HUDEP-2 (cell line): ENCODE results near the gene NOTCH1.
A peak's percentile ranks its signal among the peaks of the same experiment; 100 is the strongest.

Experiments
- DNase-seq, 76 experiments: peaks; one replicate each; lab custom pipeline; 2025; ENCODE audit not compliant: unreplicated experiment in 76 of 76; lab: John Stamatoyannopoulos, UW

The NOTCH1 gene

DNA sequence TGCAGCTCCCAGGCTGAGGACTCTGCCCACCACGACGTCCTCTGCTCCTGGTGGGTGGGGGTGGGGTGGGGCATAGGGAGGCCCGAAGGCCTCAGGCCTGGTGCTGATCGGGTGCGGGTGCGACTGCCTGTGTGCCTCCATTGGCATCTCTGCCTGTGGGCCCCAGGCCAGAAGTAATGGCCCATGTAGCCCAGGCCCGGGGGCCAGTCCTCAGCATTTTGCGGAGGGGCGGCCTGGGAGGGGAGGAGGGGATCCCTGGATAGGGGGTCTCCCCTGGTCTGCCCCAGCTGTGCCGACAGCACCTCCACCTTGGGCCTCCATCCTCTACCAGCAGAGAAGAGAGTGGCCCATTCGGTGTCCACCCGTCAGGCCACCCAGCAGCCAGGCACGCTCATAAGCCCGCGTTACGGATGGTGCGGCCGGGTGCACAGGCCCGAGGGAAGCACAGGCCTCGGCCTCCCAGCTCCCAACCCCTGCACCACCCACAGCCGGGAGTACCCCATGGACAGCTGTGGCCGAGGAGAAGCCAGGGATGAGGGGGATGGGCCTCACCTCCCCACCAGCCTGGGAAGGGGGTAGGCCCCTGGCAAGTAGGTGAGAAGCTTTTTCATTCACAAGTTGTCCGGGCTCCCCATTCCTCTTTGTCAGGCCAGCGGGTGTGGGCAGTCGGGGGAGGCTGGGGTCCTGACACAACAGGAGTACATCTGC is 1.8 kb upstream of the NOTCH1 start:
- no peak for DNase-seq

DNA sequence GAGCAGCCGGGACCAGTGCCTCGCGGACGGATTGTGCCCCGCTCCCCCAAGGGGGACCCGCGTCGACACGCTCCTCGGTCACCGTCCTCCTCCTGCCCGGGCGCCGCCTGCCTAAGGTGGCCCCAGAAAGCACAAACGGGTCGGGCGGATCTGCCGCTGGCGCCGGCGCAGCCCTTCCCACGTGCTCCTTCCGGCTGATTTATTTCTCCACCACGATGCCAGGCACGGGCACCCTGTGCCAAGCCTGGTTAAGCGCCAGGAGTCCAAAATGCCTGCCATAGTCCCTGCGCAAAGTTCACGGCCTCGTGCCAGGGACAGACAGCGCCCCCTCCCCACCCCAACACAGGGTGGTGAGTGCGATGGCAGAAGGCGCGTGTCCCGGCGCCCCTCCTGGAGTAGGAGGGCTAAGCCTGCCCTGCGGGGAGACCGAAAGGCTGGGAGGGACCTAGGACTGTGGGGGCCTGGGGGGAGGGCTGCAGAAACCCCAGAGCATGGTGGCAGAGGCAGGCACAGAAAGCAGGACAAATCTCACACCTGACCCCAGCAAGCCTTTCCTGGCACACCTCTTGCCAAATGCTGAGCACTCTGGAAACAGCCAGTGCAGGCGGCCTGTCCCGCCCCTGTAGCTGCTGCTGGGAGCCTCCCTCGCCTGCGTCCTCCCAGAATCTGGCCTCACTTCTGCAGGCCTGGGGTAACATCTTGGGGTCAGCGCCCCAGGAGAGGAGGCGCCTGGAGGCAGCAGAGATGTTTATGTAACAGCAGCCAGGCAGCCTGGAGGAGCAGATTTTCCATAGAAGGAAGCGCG is 1.1 kb upstream of the NOTCH1 start:
- DNase-seq = no peak

DNA sequence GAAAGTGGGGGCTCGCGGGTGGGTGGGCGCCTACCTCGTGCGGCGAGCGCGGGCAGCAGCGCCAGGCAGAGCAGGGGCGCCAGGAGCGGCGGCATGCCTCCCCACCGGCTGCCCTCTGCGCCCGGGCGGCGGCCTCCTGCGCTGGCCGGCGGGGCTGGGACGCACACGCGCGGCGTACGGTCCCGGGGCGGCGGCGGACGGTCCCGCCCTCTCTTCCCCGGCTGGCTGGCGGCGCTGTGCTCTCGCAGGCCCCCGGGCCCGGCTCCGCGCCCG is 220 bp downstream of the NOTCH1 start:
- no peak for DNase-seq

DNA sequence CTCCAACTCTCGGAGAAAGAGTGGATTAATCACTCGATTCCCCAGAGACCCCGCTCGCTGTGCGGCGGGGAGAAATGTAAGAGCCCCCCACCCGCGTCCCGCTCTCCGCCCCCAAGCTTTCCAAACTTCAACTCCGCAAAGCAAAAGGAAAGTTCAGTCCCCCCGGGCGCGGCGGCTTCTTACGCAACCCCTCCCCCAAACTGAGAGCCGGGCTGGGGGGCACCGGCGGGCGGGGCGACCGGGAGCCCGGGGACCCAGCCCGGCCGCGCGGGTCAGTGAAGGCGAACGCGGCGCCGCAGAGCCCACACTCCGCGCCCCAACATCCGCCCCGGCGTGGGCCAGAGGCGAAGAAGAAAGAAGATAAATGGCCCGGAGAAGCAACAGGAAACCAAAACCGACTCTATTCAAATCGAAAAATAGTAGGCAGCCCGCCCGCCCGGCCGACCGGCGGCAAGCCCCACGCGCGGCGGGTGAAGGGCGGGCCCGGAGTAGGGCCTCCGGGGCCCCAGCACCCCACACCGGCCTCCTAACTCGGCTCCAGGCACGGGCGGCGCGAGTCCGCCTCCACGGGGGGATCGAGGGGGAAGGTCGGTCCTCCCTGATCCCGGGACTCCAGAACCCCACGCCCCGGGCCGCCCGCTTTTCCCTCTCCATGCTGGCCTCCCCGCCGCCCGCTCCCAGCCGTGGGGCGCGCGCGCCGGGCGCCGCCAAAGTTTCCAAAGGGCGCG is 720 bp downstream of the NOTCH1 start:
- DNase-seq = no peak

DNA sequence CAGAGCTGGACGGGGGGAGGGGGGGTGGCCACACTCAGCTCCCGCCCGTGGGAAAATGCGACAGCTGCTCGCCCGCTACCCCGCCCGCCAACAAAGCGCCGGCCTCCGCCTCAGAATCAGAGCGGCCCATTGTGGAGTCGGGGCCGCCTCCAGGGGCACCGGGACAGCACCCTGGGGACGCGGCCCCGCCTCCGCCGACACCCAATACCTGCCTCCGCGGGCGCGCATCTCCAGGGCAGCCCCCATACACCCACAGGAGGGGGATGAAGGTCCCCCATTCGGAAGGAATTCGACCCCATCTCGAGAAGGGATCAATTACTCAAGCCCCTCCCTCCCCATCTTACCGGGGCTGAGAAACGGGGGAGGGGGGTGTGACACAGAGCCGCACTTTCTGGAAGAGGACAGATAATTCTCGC is 1.3 kb downstream of the NOTCH1 start:
- no peak for DNase-seq

DNA sequence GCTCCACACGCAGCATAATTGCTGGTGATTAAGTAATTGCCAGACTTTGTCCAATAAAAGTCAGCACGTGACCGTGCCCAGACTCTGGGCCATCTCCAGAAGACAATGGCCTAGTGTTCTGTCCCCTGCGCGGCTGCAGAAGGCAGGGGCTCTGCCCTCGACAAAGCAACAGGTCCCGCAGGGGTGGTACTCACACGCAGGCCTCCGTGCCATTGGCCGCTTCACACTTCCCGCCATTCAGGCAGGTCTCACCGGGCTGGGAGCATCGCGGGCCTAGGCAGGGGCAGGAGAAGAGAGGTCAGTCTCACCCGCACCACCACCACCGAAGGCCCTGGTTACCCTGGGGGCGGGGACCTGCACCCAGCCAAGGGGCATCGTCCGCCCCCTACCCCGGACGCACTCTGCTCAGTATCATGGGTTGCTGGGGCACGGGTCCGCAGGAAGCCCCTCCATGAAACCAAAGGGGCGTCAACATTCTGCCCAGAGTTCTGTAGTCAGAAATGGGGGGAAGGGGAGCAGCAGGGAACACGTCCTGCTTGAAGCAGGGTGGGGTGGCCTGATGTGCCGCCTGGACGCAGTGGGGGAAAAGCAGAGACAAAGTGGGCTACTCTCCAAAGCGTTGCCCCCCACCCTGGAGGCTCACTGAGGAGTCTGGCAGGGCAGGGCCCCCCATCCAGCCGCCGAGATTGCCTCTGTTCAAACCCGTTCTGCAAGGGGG is 1.9 kb downstream of the NOTCH1 start:
- DNase-seq = no peak

DNA sequence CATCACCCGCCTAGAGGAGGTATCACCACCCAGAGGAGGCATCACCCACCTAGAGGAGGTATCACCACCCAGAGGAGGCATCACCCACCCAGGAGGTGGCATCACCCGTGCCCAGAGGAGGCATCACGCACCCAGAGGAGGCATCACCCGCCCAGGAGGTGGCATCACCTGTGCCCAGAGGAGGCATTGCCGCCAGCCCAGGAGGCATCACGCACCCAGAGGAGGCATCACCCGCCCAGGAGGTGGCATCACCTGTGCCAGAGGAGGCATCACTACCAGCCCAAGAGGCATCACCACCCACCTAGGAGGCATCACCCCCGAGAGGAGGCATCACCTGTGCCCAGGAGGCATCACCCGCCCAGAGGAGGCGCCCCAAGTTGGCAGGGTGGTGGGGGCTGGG is 2.6 kb downstream of the NOTCH1 start:
- DNase-seq = no peak

DNA sequence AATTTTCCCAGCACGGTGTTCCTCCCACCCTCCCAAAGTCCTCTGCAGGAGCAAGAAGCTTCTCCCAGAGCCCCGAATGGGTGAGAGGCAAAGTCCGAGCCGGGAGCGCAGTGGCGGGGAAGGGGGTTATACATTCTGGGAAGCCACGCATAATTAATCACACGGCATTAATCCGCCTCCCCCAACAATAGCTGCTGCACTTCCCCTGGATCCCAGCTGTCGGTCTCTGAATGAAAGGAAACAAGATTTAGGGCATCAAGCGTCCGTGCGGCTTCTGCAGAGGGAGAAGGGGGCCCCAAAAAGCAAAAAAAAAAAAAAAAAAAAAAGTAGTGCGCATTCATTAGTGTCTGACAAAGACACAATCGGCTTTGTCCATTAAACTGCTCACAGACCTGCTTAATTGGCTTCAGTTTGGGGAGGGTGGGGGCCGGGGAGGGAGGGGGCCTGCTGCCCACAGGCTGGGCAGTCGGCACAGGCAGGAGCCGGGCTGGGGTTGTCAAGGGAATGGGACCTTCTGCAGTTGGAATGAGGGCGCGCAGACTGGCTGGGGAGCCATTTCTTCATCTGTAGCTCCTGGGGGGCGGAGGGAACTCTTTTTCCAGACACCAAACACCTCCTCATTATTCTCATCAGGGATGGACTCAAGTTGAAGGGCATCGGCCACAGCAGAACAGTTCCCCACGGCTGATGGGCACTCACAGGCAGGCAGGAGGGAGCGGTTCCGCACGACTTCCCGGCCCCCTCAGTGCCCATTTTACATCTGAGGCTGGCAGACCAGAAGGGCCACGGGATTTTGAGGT is 3.4 kb downstream of the NOTCH1 start:
- DNase-seq = no peak

DNA sequence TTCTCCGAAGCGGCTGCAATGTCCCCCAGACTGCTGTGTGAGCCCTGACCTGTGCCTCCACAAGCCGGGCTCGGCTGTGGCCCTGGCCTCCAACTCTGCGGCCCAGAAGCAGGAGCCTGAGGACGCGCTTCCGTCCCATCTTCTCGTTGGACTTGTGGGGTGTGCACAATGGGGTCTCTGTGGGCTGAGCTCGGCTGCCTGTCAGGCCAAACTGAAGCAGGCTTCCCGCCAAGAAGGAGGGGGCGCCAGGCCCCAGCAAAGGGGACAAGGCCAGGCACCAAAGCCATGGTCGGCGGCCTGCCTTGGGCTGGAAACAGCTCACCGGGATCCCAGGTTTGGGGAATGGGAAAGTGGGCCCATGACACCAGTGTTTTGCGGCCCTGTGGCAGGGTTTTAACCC is 4.1 kb downstream of the NOTCH1 start:
- DNase-seq = no peak

DNA sequence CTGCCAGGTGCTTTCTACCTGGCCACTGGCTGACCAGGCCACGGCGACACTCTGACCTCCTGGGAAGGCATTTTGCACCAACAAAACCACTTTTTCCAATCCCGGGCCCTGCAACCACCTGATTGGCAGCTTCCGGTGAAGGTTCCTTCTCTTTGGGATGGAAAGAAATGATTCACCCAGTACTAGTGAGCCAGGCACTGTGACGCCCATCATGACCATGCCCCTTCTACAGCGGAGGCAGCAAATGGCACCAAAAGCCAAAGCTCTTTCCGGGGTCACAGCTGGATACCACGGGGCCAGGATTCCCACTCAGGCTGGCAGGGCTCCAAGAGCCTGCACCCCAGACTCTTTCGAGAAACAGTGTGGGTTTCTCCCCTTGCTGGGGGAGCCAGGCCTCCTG is 4.7 kb downstream of the NOTCH1 start:
- no peak for DNase-seq

DNA sequence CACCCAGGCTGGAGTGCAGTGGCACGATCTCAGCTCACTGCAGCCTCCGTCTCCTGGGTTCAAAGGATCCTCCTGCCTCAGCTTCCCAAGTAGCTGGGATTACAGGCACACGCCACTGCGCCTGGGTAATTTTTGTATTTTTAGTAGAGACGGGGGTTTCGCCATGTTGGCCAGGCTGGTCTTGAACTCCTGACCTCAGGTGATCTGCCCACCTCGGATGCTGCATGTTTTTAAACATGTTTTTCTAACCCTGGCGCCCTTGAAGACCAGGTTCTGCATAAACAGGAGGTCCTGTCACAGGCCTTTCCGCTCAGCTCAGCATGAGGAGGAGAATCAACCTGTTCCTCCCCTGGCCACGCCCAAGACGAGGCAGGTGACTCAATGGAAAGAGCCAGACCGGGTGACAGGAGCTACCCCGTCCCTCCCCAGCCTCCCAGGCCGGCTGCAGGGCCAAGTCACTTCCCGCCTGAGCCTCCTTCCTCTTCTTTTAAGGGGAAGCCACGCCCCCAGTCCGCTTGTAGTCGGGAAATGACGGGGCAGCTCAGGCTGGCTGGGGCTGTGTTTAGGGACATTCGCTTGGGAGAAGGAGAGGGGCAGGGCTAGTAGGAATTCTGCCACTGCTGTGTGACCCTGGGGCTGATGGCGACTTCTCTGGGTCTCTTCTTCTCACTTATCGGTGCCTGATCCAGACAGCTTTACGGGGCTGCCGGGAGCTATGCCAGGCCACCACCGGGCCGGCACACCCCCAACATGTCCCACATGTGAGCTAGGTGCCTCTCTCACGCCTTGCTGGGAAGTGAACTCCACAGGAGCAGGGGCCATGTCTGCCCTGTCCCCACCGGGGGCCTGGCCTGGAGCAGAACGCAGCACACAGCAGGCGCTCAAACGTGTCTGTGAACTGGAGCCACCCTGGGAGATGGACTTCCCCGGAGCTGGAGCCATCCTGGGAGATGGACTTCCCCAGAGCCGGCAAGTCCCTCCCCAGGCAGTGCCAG is 6.1 kb downstream of the NOTCH1 start:
- DNase-seq = peak in 17 of 76 experiments; percentile 4 to 33 (median 11)

DNA sequence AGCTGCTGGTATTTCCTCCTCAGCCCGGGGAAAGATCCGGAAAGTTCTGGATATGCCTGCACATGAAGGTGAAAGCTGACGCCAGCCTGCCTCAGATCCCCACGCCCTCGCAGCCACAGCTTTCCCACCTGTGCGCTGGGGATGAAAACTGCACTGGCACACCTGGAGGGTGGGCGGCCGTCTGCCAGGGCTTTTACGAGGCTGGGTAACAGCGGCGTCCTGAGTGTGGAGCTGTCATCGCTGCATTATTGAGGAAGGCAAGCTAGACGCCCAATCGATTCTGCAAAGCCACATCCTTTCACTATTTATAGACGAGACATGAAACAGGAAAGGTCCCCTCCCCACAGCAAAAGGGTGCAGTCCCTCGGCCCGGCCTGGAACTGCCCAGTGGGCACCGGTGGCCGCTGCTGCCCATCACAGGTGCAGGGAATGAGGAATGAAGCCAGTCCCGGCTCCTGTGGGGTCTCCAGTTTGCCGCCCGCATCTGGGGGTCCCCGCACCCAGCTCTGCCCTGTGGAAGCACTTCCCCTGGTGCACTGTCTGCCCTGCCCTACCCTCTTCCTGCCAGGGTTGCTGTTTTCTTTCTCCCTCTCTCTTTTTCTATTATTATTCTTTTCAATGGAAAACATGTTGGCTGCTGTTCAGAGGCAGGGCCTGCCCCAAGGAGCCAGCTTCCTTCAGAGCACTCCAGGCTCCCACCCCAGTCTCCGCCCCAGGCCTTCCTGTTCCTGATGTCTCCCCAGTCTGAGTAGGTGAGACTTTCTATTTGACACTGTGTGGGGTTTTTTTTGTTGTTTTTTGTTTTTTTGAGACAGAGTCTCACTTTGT is 7.0 kb downstream of the NOTCH1 start:
- DNase-seq = no peak

DNA sequence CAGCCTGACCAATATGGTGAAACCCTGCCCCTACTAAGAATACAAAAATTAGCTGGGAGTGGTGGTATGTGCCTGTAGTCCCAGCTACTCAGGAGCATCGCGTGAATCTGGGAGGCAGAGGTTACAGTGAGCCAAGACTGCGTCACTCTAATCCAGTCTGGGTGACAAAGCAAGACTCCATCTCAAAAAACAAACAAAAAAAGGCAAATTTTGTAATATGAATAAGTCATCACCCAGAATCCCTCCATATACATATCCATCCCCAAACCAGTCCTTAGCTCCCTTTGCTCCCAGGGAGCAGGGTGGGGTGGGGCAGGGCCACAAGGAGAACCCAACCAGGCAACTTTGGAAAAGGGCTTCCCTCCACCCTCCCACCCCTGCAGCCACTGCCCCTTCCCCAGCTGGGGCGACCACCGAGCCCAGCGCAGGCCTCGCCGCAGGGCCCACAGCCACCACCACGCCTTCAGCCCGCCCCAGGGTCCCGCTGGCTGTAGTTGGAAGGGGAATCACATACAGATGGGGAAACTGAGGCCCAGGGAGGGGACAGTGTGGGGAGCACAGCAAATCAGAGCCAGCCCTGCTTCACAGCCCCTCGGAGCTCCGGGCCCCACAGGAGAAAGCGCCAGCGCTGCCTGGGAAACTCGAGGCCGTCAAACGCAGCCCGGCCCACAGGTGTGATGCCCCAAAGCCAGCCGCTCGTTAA is 7.8 kb downstream of the NOTCH1 start:
- DNase-seq = no peak

DNA sequence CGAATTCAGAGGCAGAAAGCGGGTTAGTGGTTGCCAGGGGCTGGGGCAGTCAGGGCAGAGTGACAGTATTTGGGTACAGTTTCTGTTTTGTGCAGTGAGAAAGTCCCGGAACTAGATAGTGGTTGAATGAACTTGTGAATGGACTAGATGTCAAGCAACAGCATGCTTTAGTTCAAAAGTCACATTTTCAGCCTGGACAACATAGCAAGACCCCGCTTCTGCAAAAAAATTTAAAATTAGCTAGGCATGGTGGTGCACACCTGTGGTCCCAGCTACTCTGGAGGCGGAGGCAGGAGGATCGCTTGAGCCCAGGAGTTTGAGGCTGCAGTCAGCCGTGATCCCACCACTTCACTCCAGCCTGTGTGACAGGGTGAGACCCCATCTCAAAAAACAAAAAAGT is 8.4 kb downstream of the NOTCH1 start:
- no peak for DNase-seq

DNA sequence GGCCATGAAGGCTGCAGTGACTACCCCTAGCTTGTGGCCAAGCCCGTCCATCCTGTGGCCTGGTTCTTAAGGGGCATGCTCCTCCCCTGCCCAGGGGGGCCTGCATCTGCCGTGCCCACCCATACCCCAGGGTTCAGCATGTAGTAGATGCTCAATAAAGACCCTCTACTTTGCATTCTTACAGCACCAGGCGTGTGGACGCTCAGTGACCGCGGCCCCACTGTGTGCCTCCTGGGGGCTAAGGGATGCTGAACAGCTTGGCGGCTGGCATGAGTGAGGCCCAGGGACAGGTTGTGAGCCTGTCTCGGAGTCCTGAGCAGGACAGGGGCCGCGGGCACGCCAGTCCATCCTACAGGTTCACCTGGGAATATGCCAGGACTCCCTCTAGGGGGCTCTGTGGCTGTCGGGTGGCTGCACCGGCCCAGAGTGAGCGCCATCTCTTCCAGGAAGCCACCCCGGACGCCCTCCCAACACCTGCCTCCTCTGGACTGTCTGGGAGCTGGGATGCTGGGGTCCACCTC is 9.1 kb downstream of the NOTCH1 start:
- no peak for DNase-seq

DNA sequence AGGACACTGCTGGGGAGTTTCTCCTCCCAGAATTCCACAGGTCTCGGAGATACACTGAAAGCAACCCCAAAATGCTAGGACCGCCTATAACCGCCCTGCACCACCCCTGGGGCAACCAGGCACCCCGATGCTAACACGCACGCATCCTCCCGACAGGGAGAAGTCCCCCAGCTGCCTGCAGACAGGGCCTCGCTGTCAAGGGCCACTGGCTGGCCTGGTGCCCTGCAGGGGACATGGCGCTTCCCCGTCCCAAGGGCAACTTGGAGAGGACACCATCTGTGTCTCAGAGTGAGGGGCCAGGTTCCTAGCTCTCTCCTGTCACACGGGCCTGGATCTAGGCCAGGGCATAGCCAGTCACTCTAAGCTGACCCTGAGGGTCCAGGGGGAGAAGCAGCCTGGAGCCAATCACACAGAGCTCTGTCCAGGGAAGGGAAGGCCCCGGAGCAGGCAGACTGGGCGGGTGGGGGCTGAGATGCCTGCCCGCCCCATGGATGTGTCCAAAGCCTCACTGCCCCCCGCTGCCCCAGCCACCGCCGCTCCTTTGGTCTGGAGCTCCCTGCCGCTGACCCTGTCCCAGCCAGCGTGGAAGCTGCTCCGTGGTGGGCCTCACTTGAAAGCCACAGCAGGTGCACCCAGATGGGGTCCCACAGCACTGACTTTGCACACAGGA is 9.7 kb downstream of the NOTCH1 start:
- no peak for DNase-seq

DNA sequence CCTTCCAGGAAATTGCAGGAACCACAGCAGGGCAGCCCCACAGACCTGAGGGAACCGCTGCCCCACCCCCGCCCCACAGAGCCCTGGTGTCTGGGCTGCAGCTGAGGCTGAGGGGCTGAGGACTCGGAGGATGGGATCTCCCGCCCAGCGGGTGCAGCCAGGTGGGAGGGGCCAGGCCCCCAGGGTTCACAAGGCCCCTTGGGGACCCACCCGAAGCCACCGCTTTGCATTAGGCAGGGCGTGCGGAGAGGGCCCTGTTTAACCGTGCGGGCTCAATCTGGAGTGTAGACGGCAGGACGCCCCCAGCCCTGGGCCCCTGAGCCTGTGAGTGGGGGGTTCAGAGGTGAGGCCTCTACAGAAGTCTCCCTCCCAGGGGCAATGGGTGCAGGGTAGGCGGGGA is 10.8 kb downstream of the NOTCH1 start:
- no peak for DNase-seq
